NOMO-1 treated with dmso at 0.1 percent for 144 hours (cell line): ENCODE data around the gene PRKG1.

Experiments
- DNase-seq: peaks from one replicate; lab custom pipeline; 2025; ENCODE audit not compliant: unreplicated experiment; lab: John Stamatoyannopoulos, UW

The PRKG1 gene

DNA sequence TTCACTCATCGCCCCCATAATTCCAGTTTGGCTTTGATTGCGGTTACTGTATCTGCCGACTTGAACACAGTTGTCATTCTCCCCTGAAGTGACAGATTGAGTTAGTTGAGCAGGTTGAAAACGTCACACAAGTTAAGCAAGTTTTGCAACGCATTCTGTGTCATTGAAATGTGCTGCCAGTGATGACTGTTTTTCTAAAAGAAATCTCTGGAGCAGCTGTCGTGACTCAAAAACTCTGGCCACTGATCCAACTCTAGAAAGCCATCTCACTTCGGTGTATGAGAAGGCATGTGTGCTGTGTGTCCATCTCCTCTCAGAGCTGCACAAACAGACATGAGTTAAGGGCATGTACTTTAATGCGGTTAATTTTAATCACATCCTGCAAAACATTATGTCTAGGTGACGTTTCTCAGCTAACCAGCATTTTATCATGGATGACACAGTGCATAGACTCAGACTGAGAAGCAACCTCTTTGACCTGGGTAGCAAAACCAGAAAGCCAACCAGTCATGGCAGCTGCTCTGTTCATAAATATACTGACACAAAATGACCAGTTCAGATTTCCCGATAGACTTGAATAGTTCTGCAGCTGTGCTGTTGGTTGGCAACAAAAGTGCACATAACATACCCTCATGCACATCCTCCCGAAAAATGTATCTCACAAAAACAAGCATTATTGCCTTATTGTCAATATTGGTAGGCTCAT is 555.8 kb downstream of the PRKG1 start:
- DNase-seq, result no peak

DNA sequence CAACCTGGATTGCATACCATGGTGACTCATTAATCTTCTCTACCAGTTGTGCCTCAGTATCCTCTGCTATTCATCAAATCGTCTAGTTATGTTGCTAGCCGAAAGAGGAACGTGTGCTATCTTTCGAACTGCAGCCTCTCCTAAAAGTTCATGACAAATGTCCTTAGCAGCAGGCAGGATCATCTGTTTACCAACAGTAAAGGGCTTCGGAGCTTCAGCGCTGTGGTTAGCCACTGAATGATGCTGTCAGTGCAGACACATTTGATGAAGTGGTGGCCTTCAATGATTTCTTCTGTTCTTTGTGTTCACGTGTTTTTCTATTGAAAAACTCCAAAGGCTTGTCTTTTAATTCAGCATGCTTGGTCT is 556.3 kb downstream of the PRKG1 start:
- no peak for DNase-seq

DNA sequence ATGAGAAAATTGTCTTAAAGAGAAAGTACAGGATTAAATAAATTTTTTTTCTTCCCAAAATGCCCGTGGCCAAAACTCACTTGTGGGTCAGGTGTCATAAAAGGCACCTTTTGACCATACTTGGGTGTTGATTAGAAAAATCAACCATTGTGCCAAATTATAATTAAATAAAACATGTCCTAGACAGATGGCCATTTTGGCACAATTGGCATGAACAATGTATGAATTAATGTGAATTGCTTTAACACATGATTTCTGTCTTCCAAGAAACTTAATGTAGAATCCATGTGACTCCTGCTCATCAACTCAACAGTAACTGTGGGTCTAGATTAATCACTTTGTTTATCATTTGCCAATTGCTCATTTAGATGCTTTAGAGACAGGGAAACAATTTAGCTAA is 561.1 kb downstream of the PRKG1 start:
- no peak for DNase-seq

DNA sequence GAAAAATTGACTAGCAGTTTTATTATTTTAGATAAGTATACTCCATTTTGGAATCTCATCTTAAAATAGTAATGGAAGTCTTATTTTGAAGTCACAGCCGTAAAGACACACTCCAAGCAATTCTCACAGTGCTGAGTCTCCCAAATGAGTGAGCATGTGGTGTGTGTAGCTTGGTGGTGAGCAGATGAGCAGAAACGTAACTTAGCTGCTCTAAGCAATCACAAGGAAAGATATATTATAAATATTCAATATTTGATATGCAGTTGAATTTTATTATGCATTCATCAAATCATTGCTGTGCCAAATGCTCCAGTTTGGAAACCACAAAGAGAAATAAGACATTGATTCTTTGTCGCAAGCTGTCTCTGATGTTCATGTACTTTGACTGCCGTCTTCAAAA is 563.9 kb downstream of the PRKG1 start:
- no peak for DNase-seq

DNA sequence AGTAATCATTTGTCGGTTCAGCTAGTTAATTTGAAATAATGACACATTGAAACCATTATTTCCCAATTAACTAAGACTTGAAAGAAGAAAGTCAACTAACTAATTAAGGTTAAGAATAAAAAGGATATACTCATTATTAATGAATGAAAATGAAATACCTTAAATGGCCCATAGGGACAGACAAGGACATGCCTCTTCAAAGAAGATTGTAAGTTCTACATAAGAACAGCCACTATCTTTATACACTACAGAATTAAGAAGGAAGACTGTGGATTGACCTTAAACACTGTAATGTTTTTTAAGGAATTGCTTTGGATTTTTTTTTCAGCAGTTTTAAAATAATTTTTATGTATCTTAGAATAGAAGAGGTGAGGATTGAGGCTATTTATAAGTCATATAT is 564.5 kb downstream of the PRKG1 start:
- DNase-seq, result no peak

DNA sequence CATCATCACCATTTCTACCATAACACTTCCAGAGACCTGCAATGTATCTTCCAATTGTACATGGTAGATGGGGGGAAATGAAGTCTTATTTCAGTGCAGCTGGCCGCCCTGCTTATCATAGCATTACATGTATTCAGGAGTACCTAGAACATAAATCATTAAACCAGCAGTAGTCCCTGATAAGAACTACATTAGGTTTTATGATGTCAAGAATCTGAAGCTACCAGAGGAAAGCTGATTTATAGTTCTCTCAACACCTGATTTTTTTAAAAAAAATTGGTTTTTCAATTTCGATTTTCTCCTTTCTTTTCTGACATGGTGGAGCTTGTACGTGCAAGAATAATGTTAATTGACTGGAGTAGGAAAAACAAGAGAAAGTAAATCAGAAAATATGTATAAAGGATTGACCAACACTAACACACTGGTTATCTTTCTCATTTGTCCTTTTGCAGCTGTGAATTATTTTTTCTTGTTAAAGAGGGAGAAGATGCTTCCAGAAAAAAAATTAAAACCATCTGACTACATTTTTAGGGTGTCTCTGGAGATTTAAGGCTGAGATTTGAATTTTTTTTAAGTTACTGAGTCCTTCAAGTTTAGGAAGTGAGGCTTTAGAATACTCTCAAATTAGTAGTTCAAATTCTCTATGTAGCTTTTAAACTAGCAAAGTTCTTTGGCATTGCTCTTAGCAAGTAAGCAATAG is 566.0 kb downstream of the PRKG1 start:
- no peak for DNase-seq

DNA sequence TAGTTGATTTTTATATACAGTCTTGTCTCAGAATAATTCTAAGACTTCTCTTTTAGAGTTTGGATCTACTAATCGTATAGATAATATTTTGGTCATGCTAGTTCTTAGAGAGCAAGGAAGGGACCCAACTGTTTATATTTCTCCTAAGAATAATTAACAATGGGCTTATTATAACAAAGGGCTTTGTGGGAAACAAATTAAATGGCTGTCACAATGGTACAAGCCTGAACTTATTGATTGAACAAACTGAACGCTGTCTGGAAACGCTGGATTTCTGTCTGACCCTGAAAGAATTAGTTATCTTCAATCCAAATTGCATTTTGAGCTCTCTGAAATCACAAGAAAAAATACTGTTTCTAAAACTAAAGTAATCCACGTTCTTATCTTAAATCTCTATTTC is 568.3 kb downstream of the PRKG1 start:
- DNase-seq, result no peak

DNA sequence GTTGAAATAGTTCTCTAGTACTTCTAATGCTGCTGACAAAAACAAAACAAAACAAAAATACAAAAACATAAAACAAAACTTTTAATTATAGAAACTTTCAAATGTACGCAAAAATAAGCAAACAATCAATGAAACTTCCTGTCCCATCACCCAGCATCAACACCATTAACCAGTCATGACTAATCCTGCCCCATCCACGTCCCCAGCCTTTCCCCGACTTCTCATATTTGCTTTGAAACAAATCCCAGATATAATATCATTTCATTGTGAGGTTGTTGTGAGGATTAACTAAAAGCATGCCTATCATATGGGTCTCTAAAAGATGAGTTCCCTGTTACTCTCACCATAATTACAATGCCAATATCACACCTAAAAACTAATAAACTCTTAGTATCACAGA is 569.4 kb downstream of the PRKG1 start:
- DNase-seq, result no peak

DNA sequence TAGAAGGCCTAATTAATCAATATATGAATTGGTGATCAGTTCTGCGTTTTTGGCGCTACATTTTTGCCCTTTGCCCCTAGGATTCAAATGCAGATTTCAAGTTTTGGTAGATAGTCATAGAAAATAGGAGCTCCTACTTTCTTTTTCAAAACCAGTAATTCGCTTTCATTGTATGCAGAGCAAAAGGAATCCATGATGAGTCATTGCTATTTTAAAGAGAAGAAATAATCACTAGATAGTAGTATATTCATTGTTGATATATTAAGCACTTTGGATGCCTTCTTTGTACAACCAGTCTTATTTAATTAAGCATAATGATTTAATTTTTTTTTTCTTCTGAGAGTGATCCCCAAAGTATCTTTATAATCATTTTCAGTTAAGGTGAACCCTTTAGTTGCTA is 574.8 kb downstream of the PRKG1 start:
- DNase-seq, result no peak

DNA sequence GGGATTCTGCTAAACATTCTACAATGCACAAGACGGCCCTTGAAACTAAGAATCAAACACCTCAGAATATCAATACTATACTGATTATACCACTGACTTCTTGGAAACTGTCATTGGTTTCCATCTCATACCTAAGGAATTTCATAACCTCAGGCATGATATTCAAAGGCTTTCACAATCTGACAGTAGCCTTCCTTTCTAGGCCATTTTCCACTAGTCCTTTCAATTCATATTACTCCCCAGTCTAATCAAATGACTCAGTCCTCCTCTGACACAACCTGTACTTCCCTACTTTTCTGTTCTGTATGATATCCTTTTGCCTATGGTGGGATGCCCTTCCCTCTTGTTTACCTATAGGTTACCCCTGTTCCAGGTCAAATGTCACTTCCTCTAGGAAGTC is 576.8 kb downstream of the PRKG1 start:
- DNase-seq, result no peak

DNA sequence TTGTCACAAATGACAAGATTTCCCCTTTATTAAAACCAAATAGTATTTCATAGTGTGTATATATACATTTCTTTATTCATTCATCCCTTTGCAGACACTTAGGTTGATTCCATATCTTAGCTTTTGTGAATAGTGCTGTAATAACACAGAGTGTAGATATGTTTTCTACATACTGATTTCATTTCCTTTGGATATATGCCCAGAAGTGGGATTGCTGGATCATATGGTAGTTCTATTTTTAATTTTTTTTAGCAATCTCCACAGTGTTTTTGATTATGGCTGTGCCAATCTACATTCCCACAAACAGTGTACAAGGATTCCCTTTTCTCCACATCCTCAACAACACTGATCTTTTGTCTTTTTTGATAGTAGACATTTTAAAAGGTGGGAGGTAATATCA is 578.7 kb downstream of the PRKG1 start:
- no peak for DNase-seq

DNA sequence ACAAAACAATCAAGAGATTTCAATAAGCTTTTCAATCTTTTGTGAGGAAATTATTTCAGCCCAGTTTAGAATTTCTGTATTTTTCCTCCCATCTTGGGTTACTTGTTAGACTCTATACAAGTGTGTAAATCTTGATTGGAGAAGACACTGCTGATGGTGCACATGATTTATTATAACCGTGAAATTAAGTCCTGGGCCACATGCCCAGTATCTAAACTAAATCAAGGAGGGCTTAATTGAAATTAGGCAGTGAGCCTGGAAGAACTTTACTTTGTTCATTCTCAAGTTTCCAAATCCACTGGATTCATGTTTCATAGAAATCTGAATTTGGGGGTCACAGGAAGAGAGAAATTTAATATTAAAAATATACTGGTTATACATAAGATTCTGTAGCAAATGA is 580.6 kb downstream of the PRKG1 start:
- no peak for DNase-seq

DNA sequence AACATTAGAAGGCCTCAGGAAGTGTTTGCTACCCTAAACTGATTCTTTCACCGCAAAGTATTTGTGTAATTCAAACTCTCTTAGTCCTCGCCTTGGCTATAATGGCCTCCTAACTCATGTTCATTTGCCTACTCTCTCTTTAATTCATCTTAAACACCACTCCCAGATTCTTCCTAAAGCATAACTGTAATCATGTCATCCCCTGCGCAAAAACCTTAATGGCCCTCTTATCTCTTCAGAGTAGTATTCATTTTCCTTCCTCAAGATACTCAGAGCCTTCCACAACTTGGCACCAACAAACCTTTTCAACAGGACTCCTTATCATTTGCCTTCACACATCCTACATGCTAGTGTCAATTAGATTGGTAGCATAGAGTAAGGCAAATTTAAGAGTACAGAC is 582.2 kb downstream of the PRKG1 start:
- DNase-seq, result no peak

DNA sequence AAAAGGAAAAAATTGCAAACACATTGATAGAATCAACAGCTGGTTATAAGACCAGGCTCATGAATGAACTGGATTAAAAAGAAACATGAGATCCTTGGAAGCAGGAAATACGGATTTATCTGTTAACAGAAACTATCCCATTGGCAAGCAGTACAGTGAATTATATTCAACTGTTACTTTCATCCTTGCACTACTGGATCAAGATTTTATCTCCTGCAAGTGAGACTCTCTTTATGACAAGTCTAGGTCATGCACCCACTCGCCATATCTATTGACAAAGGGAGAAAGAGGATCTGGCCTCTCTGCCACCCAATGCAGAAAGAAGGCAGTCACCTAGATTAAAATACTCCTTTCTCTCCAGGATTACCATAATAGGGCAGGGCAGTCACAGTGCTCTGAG is 583.7 kb downstream of the PRKG1 start:
- DNase-seq, result no peak

DNA sequence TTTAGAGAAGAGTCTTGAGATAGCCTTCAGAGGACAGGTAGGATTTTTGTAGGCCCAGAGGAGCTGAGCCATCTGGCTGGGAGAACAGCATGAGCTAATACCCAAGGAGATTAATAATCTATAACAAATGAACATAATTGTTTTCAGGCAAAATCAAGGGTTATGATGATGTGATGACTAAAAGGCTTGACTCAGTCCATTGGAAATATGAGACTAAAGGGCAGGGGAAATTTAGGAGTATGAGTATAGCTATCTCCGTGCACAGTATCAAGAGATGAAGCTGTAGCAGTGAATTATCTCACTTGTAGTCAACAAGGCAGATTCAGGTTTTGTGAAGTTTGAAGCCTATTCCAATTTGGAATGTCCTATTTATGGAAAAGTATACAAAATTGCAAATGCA is 585.1 kb downstream of the PRKG1 start:
- no peak for DNase-seq

DNA sequence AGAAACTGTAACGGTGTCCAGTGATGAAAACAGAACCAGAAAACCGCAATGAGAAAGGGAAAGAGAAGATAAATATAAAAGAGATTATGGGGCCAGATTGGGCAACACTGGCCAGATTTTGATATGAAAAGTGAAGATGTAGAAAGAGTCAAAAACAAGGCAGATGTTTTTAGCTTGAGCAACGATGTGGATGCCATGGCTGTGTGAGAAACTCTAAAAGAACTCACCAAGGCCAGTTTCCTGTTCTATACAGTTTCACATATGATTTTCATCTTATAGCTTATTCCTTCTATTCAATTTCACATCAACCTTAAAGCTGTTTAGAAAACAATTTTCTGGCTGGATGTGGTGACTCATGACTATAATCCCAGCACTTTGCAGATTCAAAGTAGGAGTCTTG is 588.8 kb downstream of the PRKG1 start:
- DNase-seq, result no peak

DNA sequence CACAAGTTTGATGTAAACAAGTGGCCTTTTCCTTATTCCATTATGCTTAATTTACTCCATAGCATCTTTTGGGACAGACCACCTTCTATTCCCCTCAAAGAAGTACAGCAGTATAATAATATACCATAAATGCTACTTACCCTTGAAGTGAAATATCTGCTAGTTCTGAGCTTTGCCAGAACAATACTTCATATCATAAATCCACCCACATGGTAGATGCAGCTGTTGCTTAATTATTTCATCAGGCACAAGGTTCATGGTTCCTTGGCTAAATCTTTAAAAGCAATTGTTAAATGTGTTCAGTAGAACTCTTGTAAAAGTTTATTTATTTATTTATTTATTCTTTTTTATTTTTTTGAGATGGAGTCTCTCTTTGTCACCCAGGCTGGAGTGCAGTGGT is 592.2 kb downstream of the PRKG1 start:
- DNase-seq, result no peak

DNA sequence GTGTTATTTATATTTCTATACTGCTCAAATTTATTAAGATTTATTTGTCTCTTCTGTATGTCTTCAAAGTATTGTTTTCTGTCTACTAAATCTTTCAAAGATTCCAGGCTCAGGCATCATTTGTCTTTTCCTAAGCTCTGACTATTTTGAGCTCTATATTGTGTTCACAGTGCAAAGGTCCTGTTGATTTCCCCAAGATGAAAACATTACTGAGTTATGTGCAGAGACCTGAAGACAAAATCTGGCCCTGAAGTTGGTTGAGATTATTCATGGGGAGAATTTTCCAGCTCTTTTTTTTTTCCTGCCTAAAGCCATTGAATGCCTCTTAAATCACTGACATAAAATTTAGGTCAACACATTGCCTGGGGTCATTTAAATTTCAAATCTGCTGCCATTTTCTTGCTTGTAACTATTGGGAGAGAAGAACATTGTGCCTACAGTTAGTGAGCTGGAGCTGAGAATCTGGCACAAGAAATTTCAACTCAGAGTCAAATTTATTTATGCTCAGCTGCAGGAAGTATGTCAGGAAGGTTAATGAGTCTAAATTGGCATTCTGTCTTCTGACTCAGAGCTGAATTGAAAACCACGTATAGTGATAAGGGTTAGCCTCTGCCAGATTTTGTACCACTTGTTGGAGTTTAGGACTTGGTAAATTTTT is 593.5 kb downstream of the PRKG1 start:
- DNase-seq, result no peak

DNA sequence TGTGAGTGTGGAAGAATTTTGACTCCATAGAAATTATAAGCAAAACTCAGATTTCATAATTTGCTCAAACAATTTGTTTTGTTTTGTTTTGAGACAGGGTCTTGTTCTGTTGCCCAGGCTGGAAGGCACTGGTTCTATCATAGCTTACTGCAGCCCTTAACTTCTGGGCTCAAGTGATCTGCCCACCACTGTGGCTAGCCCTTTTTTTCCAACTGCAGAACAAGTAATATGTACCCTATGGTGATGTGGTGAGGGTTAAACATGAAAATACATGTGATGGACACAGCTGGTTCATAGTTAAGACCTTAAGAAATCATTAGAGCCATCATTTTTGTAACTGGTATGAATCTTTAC is 594.0 kb downstream of the PRKG1 start:
- no peak for DNase-seq

DNA sequence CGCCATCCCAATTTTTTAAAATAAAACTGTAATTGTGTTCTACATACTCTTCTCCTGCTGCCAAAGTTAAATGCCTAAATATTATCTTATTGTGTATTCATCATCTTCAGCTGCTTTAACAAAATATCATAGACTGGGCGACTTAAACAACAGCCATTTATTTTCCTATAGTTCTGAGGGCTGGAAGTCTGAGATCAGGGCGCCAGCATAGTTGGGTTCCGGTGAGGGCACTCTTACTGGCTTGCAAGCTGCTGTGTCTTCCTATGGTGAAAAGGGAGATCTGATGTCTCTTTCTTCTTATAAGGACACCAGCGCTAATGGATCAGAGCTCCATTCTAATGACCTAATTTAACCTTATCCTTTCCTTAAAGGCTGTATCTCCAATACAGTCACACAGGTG is 594.8 kb downstream of the PRKG1 start:
- DNase-seq, result no peak

DNA sequence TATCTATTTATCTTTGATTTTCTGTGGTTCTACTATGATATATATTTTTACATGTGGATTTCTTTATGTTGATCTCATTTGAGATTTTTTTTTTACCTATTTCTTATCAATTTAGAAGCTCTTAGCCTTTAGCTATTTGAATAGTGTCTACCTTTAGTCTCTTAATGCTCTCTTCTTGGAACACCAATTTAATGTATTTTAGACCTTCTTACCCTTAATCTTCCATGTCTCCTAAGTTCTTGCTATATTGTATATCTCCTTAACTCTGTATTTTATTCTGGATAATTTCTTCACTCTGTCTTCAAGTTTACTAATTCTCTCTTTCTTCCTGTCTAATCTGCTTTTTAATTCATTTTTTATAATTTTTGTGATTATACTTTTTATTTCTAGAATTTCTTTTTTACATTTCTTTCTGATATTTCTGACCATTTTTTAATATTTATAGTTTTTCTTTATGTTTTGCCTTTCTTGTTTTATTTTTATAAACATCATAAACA is 597.8 kb downstream of the PRKG1 start:
- DNase-seq, result no peak

DNA sequence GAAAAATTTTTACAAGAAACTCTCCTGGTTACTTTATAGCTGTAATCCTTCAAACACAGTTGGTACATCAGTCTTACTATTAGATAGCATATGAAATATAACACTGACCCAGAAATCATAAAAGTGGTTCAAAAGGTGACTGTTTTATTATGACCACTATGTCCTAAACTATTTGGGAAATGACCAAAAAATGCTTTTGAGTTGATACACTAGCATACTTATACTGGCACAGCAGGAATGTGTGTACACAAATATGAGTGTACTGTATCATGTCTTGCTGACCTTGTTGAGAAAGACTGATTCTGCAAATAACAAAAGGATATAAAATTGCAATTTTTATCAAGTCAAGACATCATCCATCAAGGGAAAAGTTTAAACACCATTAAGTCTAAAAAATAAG is 600.8 kb downstream of the PRKG1 start:
- no peak for DNase-seq

DNA sequence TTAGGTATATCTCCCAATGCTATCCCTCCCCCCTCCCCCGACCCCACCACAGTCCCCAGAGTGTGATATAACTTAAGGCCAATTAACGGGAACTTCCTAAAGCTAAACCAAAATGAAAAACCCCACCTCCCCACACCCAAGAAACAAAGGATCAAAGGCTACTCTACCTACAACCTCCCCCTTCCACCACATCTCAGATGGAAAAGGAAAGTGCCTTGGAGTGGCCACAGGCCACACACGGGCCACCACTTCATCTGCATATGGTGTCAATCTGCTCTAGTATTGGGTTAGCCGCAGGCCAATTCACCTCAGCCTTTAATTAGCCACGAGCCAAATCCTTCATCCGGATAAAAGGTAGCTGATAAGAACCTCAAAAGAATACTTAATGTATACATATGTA is 605.6 kb downstream of the PRKG1 start:
- DNase-seq, result no peak
